Common myeloid progenitor, CD34-positive (primary cell): ENCODE results near the gene CTBP2.

Experiments
- CTCF ChIA-PET: fragments of 350-600 bp; sonication (Branson Sonifier 250); formaldehyde crosslinking; loops from one replicate; lab custom pipeline; 2021; ENCODE audit warnings: antibody characterized with exemption; lab: Charles Lee
- POLR2A ChIA-PET: fragments of 350-600 bp; sonication (Branson Sonifier 250); formaldehyde crosslinking; loops from one replicate; lab custom pipeline; 2021; ENCODE audit warnings: antibody characterized with exemption; lab: Charles Lee
- DNase-seq, 3 donors: peaks; one replicate each; pipeline versions ENCODE4 v3.0.0 to v3.0.0-alpha.2; 2013
- H3K27ac ChIP-seq, 2 experiments: 1 replicate in 1 of 2; 2 replicates in 1 of 2; pipeline ENCODE4 v1.7.0; 2013; ENCODE audit warnings: inconsistent platforms in 2 of 2, low read length in 2 of 2, mild to moderate bottlenecking in 2 of 2, low read depth in 1 of 2, moderate library complexity in 1 of 2; ENCODE audit not compliant: severe bottlenecking in 2 of 2, insufficient read depth in 1 of 2, poor library complexity in 1 of 2
- H3K27me3 ChIP-seq, 5 experiments: replicated peaks in 2 of 5; 1 replicate in 3 of 5; 2 replicates in 2 of 5; pipeline versions ENCODE4 v1.6.1 to v1.7.0; 2013; ENCODE audit warnings: low read length in 4 of 5, mild to moderate bottlenecking in 2 of 5, moderate library complexity in 2 of 5, inconsistent platforms in 1 of 5; ENCODE audit not compliant: insufficient read depth in 5 of 5, control insufficient read depth in 4 of 5
- H3K36me3 ChIP-seq, 4 experiments: 1 replicate in 2 of 4; 2 replicates in 2 of 4; pipeline versions ENCODE4 v1.6.1 to v1.7.0; 2013; ENCODE audit warnings: low read length in 3 of 4, control low read depth in 1 of 4, mild to moderate bottlenecking in 1 of 4; ENCODE audit not compliant: control insufficient read depth in 4 of 4, insufficient read depth in 4 of 4
- H3K4me1 ChIP-seq, 4 experiments: 1 replicate in 3 of 4; 2 replicates in 1 of 4; pipeline versions ENCODE4 v1.6.1 to v1.7.1; 2013; ENCODE audit warnings: low read length in 3 of 4, mild to moderate bottlenecking in 3 of 4, control low read depth in 1 of 4, inconsistent platforms in 1 of 4, moderate library complexity in 1 of 4; ENCODE audit not compliant: control insufficient read depth in 4 of 4, insufficient read depth in 4 of 4; ENCODE audit errors: control extremely low read depth in 1 of 4
- H3K4me3 ChIP-seq, 7 experiments: 1 replicate in 4 of 7; 2 replicates in 3 of 7; pipeline versions ENCODE4 v1.5.1 to v1.7.0; 2013; ENCODE audit warnings: mild to moderate bottlenecking in 7 of 7, low read length in 6 of 7, moderate library complexity in 6 of 7, inconsistent platforms in 2 of 7, low read depth in 2 of 7, control low read depth in 1 of 7; ENCODE audit not compliant: insufficient read depth in 4 of 7, control insufficient read depth in 1 of 7; ENCODE audit errors: extremely low read depth in 1 of 7
- H3K9me3 ChIP-seq, 5 experiments: 1 replicate in 4 of 5; 2 replicates in 1 of 5; pipeline versions ENCODE4 v1.6.1 to v1.7.1; 2013; ENCODE audit warnings: low read length in 4 of 5, mild to moderate bottlenecking in 2 of 5, inconsistent platforms in 1 of 5, low read depth in 1 of 5, moderate library complexity in 1 of 5; ENCODE audit not compliant: control insufficient read depth in 4 of 5, insufficient read depth in 2 of 5; ENCODE audit errors: control extremely low read depth in 1 of 5
- WGBS: methylation state at CpG from one replicate; pipeline ENCODE4 v1.1.5; 2013; ENCODE audit not compliant: insufficient coverage; 5-methylcytosine and 5-hydroxymethylcytosine counted together

CTBP2 gene

GRCh38 chr10:125054216-125054615, 106.1 kb downstream of the CTBP2 start:
- Histone ChIP-seq H3K9me3 (peaks cover 0 to 3% (median 0%) of the 10 kb centered on the region in 5 experiments), H3K36me3 (peaks cover 0 to 18% (median 3%) of the 10 kb centered on the region in 4 experiments), H3K27me3 (no peaks in the 10 kb centered on the region), H3K27ac (peak overlapping the region in 1 of 2 experiments; percentile 23), H3K4me1 (peaks cover 0 to 29% (median 24%) of the 10 kb centered on the region in 4 experiments), H3K4me3 (peak overlapping the region in 1 of 7 experiments; percentile 3)
- 100% methylated on average over 3 of the region's 3 CpGs for WGBS
- DNase-seq = no peak
- ChIA-PET POLR2A (no interaction called here), CTCF (interaction anchor here (0.8 to 2.5 kb wide), 2 partner anchors 9 to 94 kb away, joined by 3 to 8 read pairs; no protein-coding TSS in a partner anchor)

- Histone ChIP-seq H3K36me3 (peaks cover 0 to 11% (median 2%) of the 10 kb centered on the region in 4 experiments), H3K4me1 (peaks cover 0 to 24% (median 16%) of the 10 kb centered on the region in 4 experiments), H3K27me3 (no peaks in the 10 kb centered on the region), H3K27ac (no peak overlapping the region), H3K4me3 (no peak overlapping the region), H3K9me3 (peaks cover 0 to 3% (median 0%) of the 10 kb centered on the region in 5 experiments)
- WGBS = 100% methylated on average over 8 of the region's 8 CpGs
- POLR2A ChIA-PET = no interaction called here
- CTCF ChIA-PET = interaction anchor here (0.9 to 14.3 kb wide), 2 partner anchors 9 to 11 kb away, joined by 3 to 155 read pairs; no protein-coding TSS in a partner anchor
- DNase-seq = no peak
Observed at GRCh38 chr10:125052146-125052545, 108.2 kb downstream of the CTBP2 start.

- WGBS = 96% methylated on average over 6 of the region's 14 CpGs
- H3K4me3 ChIP-seq = no peak overlapping the region
- no peaks in the 10 kb centered on the region for H3K27me3 ChIP-seq
- H3K36me3 ChIP-seq = peaks cover 0 to 8% (median under 1%) of the 10 kb centered on the region in 4 experiments
- H3K9me3 ChIP-seq = peaks cover 0 to 3% (median 0%) of the 10 kb centered on the region in 5 experiments
- peaks cover 0 to 18% (median 11%) of the 10 kb centered on the region in 4 experiments for H3K4me1 ChIP-seq
- CTCF ChIA-PET = interaction anchor here (1.2 to 14.3 kb wide), 4 partner anchors 13 to 221 kb away, joined by 3 to 155 read pairs (median 6); no protein-coding TSS in a partner anchor
- H3K27ac ChIP-seq = no peak overlapping the region
- POLR2A ChIA-PET = no interaction called here
- no peak for DNase-seq
Observed at GRCh38 chr10:125050383-125050782, 110.0 kb downstream of the CTBP2 start.

- DNase-seq = peak in 2 of 3 donors; percentile 28 to 34
- Histone ChIP-seq H3K36me3 (peaks cover 0 to 6% (median under 1%) of the 10 kb centered on the region in 4 experiments), H3K27me3 (no peaks in the 10 kb centered on the region), H3K4me3 (peak overlapping the region in 1 of 7 experiments; percentile 64), H3K4me1 (peaks cover 0 to 18% (median 11%) of the 10 kb centered on the region in 4 experiments), H3K9me3 (peaks cover 0 to 2% (median 0%) of the 10 kb centered on the region in 5 experiments), H3K27ac (peak overlapping the region in 1 of 2 experiments; percentile 64)
- POLR2A ChIA-PET = no interaction called here
- 40% methylated on average over 15 of the region's 16 CpGs for WGBS
- CTCF ChIA-PET = interaction anchor here (0.6 to 14.3 kb wide), 8 partner anchors 9 to 292 kb away, joined by 3 to 155 read pairs (median 4); no protein-coding TSS in a partner anchor
Observed at GRCh38 chr10:125049216-125049881, 111.0 kb downstream of the CTBP2 start.

- peaks cover 0 to 18% (median 11%) of the 10 kb centered on the region in 4 experiments for H3K4me1 ChIP-seq
- no peaks in the 10 kb centered on the region for H3K9me3 ChIP-seq
- no peaks in the 10 kb centered on the region for H3K27me3 ChIP-seq
- 87% methylated on average over 16 of the region's 16 CpGs for WGBS
- ChIA-PET POLR2A (interaction anchor here (1.1 kb wide), 1 partner anchor 13 kb away, joined by 4 read pairs; no protein-coding TSS in a partner anchor), CTCF (interaction anchor here (0.7 to 14.3 kb wide), 25 partner anchors 9 to 296 kb away, joined by 3 to 155 read pairs (median 4); no protein-coding TSS in a partner anchor)
- no peak overlapping the region for H3K4me3 ChIP-seq
- peak; percentile 49 to 72 (median 71) for DNase-seq
- peaks cover 0 to 14% (median 4%) of the 10 kb centered on the region in 4 experiments for H3K36me3 ChIP-seq
- no peak overlapping the region for H3K27ac ChIP-seq
Observed at GRCh38 chr10:125048094-125048864, 112.1 kb downstream of the CTBP2 start.

GRCh38 chr10:125043841-125044658, 116.3 kb downstream of the CTBP2 start:
- peaks cover 0 to 11% (median 5%) of the 10 kb centered on the region in 4 experiments for H3K4me1 ChIP-seq
- DNase-seq = no peak
- no peaks in the 10 kb centered on the region for H3K9me3 ChIP-seq
- H3K27ac ChIP-seq = no peak overlapping the region
- ChIA-PET POLR2A (no interaction called here), CTCF (interaction anchor here (1.1 to 14.3 kb wide), 3 partner anchors 8 to 19 kb away, joined by 3 to 155 read pairs (median 9); no protein-coding TSS in a partner anchor)
- no peaks in the 10 kb centered on the region for H3K27me3 ChIP-seq
- peaks cover 0 to 22% (median 4%) of the 10 kb centered on the region in 4 experiments for H3K36me3 ChIP-seq
- whole genome bisulfite sequencing = 97% methylated on average over 13 of the region's 17 CpGs
- no peak overlapping the region for H3K4me3 ChIP-seq
